ENCODE data around the gene HERPUD1.
"Not testable (repeated sequence)": the region's sequence is repeated elsewhere in the genome, so short reads cannot be mapped to it uniquely, and the experiment has no call there.

DNA sequence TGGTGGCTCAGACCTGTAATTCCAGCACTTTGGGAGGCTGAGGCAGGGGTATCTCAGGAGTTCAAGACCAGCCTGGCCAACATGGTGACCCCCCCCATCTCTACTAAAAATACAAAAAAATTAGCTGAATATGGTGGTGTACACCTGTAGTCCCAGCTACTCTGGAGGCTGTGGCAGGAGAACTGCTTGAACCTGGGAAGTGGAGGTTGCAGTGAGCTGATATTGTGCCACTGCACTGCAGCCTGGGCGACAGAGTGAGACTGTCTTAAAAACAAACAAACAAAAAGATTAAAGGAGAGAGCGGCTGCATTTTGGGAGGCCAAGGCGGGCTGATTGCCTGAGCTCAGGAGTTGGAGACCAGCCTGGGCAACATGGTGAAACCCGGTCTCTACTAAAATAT, 55.0 kb downstream of the HERPUD1 start:
- TF ChIP-seq, protein P1, sequence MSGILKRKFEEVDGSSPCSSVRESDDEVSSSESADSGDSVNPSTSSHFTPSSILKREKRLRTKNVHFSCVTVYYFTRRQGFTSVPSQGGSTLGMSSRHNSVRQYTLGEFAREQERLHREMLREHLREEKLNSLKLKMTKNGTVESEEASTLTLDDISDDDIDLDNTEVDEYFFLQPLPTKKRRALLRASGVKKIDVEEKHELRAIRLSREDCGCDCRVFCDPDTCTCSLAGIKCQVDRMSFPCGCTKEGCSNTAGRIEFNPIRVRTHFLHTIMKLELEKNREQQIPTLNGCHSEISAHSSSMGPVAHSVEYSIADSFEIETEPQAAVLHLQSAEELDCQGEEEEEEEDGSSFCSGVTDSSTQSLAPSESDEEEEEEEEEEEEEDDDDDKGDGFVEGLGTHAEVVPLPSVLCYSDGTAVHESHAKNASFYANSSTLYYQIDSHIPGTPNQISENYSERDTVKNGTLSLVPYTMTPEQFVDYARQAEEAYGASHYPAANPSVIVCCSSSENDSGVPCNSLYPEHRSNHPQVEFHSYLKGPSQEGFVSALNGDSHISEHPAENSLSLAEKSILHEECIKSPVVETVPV (CRISPR knock-in tag; IDR thresholded peaks at IDR 0.05) = not testable (repeated sequence)
- not testable (repeated sequence) for TF ChIP-seq BACH2 (CRISPR knock-in tag; IDR thresholded peaks at IDR 0.05; ENCODE audit: borderline replicate concordance)

All from SK-N-SH treated with all-trans-retinoic acid at 6 μM for 48 hours (cell line).